ENCODE data around the gene CTCF.
A peak's percentile ranks its signal among the peaks of the same experiment; 100 is the strongest.

- 0 out of 2 replicates have a peak, but pooled peaks have one; percentile 11 for TF ChIP-seq CTCF (conservative IDR thresholded peaks at IDR 0.05; ENCODE audit: low read depth, low read length)
- no peak for TF ChIP-seq EZH2phosphoT487 (IDR thresholded peaks at IDR 0.05; ENCODE audit: borderline replicate concordance, low read length)
- TF ChIP-seq EZH2 (IDR thresholded peaks at IDR 0.05; ENCODE audit: low read length, unreplicated experiment): no peak
Measured at GRCh38 chr16:67668495-67669157, 106.3 kb downstream of the CTCF start.
